ENCODE measurements around the gene TRIM41.

Gene TRIM41

GRCh38 chr5:181232593-181232992, 9.5 kb downstream of the TRIM41 start:
- DNase-seq (ENCODE audit: low read depth in 2 of 2) = no peak

- no peak for DNase-seq (ENCODE audit: low read depth in 2 of 2)
Observed at GRCh38 chr5:181233088-181233800, 10.2 kb downstream of the TRIM41 start.

GRCh38 chr5:181233801-181234454, 10.8 kb downstream of the TRIM41 start:
- DNase-seq (ENCODE audit: low read depth in 2 of 2) = no peak

GRCh38 chr5:181234455-181235306, 11.6 kb downstream of the TRIM41 start:
- DNase-seq (ENCODE audit: low read depth in 2 of 2) = no peak

GRCh38 chr5:181235323-181235688, 12.2 kb downstream of the TRIM41 start:
- no peak for DNase-seq (ENCODE audit: low read depth in 2 of 2)

- no peak for DNase-seq (ENCODE audit: low read depth in 2 of 2)
Observed at GRCh38 chr5:181235689-181236366, 12.7 kb downstream of the TRIM41 start.

- DNase-seq (ENCODE audit: low read depth in 2 of 2) = no peak
Observed at GRCh38 chr5:181236471-181236870, 13.4 kb downstream of the TRIM41 start.

- no peak for DNase-seq (ENCODE audit: low read depth in 2 of 2)
Observed at GRCh38 chr5:181236954-181237641, 14.0 kb downstream of the TRIM41 start.

- DNase-seq (ENCODE audit: low read depth in 2 of 2) = no peak
Observed at GRCh38 chr5:181237729-181238385, 14.8 kb downstream of the TRIM41 start.

- DNase-seq (ENCODE audit: low read depth in 2 of 2) = no peak
Observed at GRCh38 chr5:181239062-181239663, 16.1 kb downstream of the TRIM41 start.

- no peak for DNase-seq (ENCODE audit: low read depth in 2 of 2)
Observed at GRCh38 chr5:181241393-181241975, 18.4 kb downstream of the TRIM41 start.

GRCh38 chr5:181242031-181242451, 19.0 kb downstream of the TRIM41 start:
- DNase-seq (ENCODE audit: low read depth in 2 of 2) = no peak

GRCh38 chr5:181243018-181243563, 20.0 kb downstream of the TRIM41 start:
- no peak for DNase-seq (ENCODE audit: low read depth in 2 of 2)

- DNase-seq (ENCODE audit: low read depth in 2 of 2) = peak; percentile 81 to 84
Observed at GRCh38 chr5:181243564-181244343, 20.7 kb downstream of the TRIM41 start, which contains the start of gene RACK1. Gene RACK1, minus strand, starts transcription at chr5:181243906. Its CDS starts 106 bp downstream, at chr5:181243800.

GRCh38 chr5:181245427-181246275, 22.6 kb downstream of the TRIM41 start:
- DNase-seq (ENCODE audit: low read depth in 2 of 2) = no peak

GRCh38 chr5:181246276-181247049, 23.4 kb downstream of the TRIM41 start:
- DNase-seq (ENCODE audit: low read depth in 2 of 2) = peak; percentile 75 to 85

GRCh38 chr5:181248277-181248676, 25.2 kb downstream of the TRIM41 start:
- DNase-seq (ENCODE audit: low read depth in 2 of 2) = no peak
